Pancreas (tissue), 10 donors: Measurements from ENCODE around the gene GABBR2. TPM values are rescaled to one million over a fixed set of nuclear protein-coding genes. Genes with fewer than 3 reads are reported as not detected.

ENCODE experiments used
- ATAC-seq, 4 donors: fragments of 200-7000 bp; cut with Tn5 transposase; one replicate each; pipeline versions ENCODE4 v1.8.0 to v1.9.1; 2020; ENCODE audit warnings: mild to moderate bottlenecking in 4 of 4, moderate library complexity in 4 of 4
- DNase-seq, 6 donors: peaks; one replicate each; pipeline ENCODE4 v3.0.0-alpha.2; 2020
- FAIRE-seq: peaks from 2 replicates; lab custom pipeline; 2012; peaks lifted over from hg19 to GRCh38; lab: Jason Lieb, UNC
- H3K27ac ChIP-seq, 4 donors: fragments of 200-600 bp; sonication (generic); 1 replicate in 3 of 4; 2 replicates in 1 of 4; pipeline versions ENCODE4 v1.5.0 to v1.8.0; 2020
- H3K27me3 ChIP-seq, 4 donors: fragments of 200-600 bp; one replicate each; pipeline ENCODE4 v1.8.0; 2021
- H3K36me3 ChIP-seq, 3 donors: fragments of 200-600 bp; sonication (generic) in 1 of 3; one replicate each; pipeline versions ENCODE4 v1.5.0 to v1.8.0; 2020 to 2021
- H3K4me1 ChIP-seq, 3 donors: fragments of 200-600 bp; one replicate each; pipeline ENCODE4 v1.8.0; 2021
- H3K4me3 ChIP-seq, 4 donors: fragments of 200-600 bp; sonication (generic) in 2 of 4; one replicate each; pipeline versions ENCODE4 v1.5.0 to v1.8.0; 2020 to 2021
- H3K9me3 ChIP-seq, 4 donors: fragments of 200-600 bp; one replicate each; pipeline ENCODE4 v1.8.0; 2021
- CTCF ChIP-seq, 4 donors: fragments of 200-600 bp; sonication (generic) in 3 of 4; IDR thresholded peaks; one replicate each; pipeline versions ENCODE4 v1.5.0 to v1.8.0; 2021; ENCODE audit warnings: antibody characterized with exemption in 4 of 4
- WGBS, 2 donors: extraction: QIAGEN DNeasy Blood & Tissue Kit; methylation state at CpG; one replicate each; pipeline ENCODE4 v1.1.7; 2013; 5-methylcytosine and 5-hydroxymethylcytosine counted together
- intact Hi-C, 3 donors: fragments of 100-400 bp; cut with DNase I; formaldehyde crosslinking; loops; one replicate each; pipeline versions ENCODE4 v1.11.1 to v1.14.2; 2022
- polyA plus RNA-seq, 2 donors: library from polyadenylated mRNA; stranded (reverse); fragments of 200-250 nt; gene quantifications; one replicate each; pipeline ENCODE4 v1.2.3, GENCODE V29; 2013
- total RNA-seq, 6 donors: library from RNA; stranded (reverse); fragmentation: NEBNext Ultra II Directional in 4 of 6; extraction: Animal tissue kit (Norgen Biotek cat#: 25700) in 4 of 6; gene quantifications; one replicate each; pipeline versions ENCODE4 v1.2.1 to v1.2.4, GENCODE V29; 2021 to 2023
- donor health status: healthy with polysubstance abuse.
- donor health status: DM: no; HTN: no; CAD: no; lungs with moderate emphysema.
- donor health status: DM: no; HTN: no; CAD: no.
- donor health status: control.
- donor health status: control.
- donor health status: Bipolar disorder and iron deficiency.
- donor health status: DM: yes; HTN: yes; CAD: no.
- donor health status: DM: no; HTN: no; CAD: no.
- donor health status: DM: no; HTN: no; CAD: no.
- donor health status: DM: yes; HTN: yes; CAD: no.

GABBR2 gene
- total and polyA plus RNA-seq, 8 donors: 0.04 to 0.14 (median 0.07) TPM; not detected in 4

- no peaks in the 10 kb centered on the region for H3K27me3 ChIP-seq
- WGBS, 2 donors: 61 to 72% methylated on average over 4 of the region's 4 CpGs
- no peaks in the 10 kb centered on the region for H3K4me1 ChIP-seq
- FAIRE-seq (no peak), ATAC-seq (no peak), DNase-seq (no peak)
- intact Hi-C loops: loop anchor here in 1 of 3 donors (5.0 kb wide), 1 partner anchor 180 kb away; no protein-coding TSS in a partner anchor
- H3K27ac ChIP-seq: no peak overlapping the region
- no peak for TF ChIP-seq CTCF (IDR thresholded peaks at IDR 0.05)
- no peaks in the 10 kb centered on the region for H3K9me3 ChIP-seq
- H3K36me3 ChIP-seq: no peaks in the 10 kb centered on the region
- no peak overlapping the region for H3K4me3 ChIP-seq
These were observed 176.6 kb downstream of the GABBR2 start for GRCh38 chr9:98532147-98532546.

GRCh38 chr9:98530806-98531386, 177.8 kb downstream of the GABBR2 start:
- DNase-seq (no peak), ATAC-seq (no peak), FAIRE-seq (no peak)
- Histone ChIP-seq H3K4me1 (no peaks in the 10 kb centered on the region), H3K9me3 (no peaks in the 10 kb centered on the region), H3K27me3 (no peaks in the 10 kb centered on the region), H3K4me3 (no peak overlapping the region), H3K27ac (no peak overlapping the region), H3K36me3 (no peaks in the 10 kb centered on the region)
- intact Hi-C loops: loop anchor here in 1 of 3 donors (5.0 kb wide), 1 partner anchor 181 kb away; no protein-coding TSS in a partner anchor
- TF ChIP-seq CTCF (IDR thresholded peaks at IDR 0.05): no peak
- 69 to 85% methylated on average over 6 of the region's 6 CpGs for WGBS, 2 donors

GRCh38 chr9:98530275-98530674, 178.5 kb downstream of the GABBR2 start:
- WGBS, 2 donors: 75 to 77% methylated on average over 8 of the region's 8 CpGs
- no peak for FAIRE-seq
- TF ChIP-seq CTCF (IDR thresholded peaks at IDR 0.05): no peak

GRCh38 chr9:98529841-98530240, 178.9 kb downstream of the GABBR2 start:
- H3K4me3 ChIP-seq: no peak overlapping the region
- H3K4me1 ChIP-seq: no peaks in the 10 kb centered on the region
- FAIRE-seq (no peak), ATAC-seq (no peak), DNase-seq (no peak)
- H3K9me3 ChIP-seq: no peaks in the 10 kb centered on the region
- H3K36me3 ChIP-seq: no peaks in the 10 kb centered on the region
- TF ChIP-seq CTCF (IDR thresholded peaks at IDR 0.05): no peak
- WGBS, 2 donors: 83 to 86% methylated on average over 7 of the region's 7 CpGs
- H3K27ac ChIP-seq: no peak overlapping the region
- H3K27me3 ChIP-seq: no peaks in the 10 kb centered on the region
- intact Hi-C loops: loop anchor here in 1 of 3 donors (5.0 kb wide), 1 partner anchor 182 kb away; no protein-coding TSS in a partner anchor

More at GRCh38 chr9:98530275-98530674, 178.5 kb downstream of the GABBR2 start:
- ATAC-seq (no peak), DNase-seq (no peak)
- Histone ChIP-seq H3K27me3 (no peaks in the 10 kb centered on the region), H3K27ac (no peak overlapping the region), H3K9me3 (no peaks in the 10 kb centered on the region), H3K4me1 (no peaks in the 10 kb centered on the region), H3K36me3 (no peaks in the 10 kb centered on the region), H3K4me3 (no peak overlapping the region)
- intact Hi-C loops: loop anchor here in 1 of 3 donors (5.0 kb wide), 1 partner anchor 182 kb away; no protein-coding TSS in a partner anchor

GRCh38 chr9:98523231-98523901, 185.4 kb downstream of the GABBR2 start:
- intact Hi-C loops: no loop called here
- FAIRE-seq: no peak
- Histone ChIP-seq H3K4me3 (no peak overlapping the region), H3K9me3 (no peaks in the 10 kb centered on the region), H3K27ac (no peak overlapping the region), H3K27me3 (no peaks in the 10 kb centered on the region), H3K36me3 (no peaks in the 10 kb centered on the region), H3K4me1 (no peaks in the 10 kb centered on the region)
- ATAC-seq: no peak
- no peak for DNase-seq
- no peak for TF ChIP-seq CTCF (IDR thresholded peaks at IDR 0.05)
- WGBS, 2 donors: 55 to 56% methylated on average over 5 of the region's 5 CpGs
